ENCODE data around the gene TTC24.

DNA sequence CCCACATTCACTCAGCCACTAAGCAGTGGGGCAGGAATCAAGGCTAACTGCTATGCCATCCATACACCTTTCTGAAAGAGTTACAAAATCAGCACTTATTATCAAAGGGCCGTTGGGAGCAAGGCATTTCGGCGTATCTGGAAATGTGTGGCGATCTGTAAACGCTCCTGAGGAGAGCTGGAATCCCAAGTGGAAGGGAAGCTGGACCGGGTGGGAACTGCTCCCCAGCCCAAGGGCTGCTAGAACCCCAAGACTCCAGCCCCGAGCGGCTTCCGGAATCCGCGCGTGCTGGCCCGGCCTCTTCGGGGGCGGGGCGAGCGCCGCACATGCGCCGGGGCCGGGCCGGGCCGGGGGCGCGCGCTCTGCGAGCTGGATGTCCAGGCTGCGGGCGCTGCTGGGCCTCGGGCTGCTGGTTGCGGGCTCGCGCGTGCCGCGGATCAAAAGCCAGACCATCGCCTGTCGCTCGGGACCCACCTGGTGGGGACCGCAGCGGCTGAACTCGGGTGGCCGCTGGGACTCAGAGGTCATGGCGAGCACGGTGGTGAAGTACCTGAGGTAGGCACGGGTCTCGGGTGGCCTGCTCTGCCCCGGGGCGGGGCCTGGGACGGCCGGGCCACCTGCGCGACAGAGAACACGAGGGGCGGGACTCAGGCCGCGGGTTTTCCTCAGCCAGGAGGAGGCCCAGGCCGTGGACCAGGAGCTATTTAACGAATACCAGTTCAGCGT lies 12.1 kb downstream of the TTC24 start, which contains the start of gene NAXE:
- no peak; the same call in 1 of the 2 replicates for TF ChIP-seq GATA2 (IDR thresholded peaks at IDR 0.05; ENCODE audit: low read depth, low read length)
- no peak for TF ChIP-seq GATA3 (IDR thresholded peaks at IDR 0.05; ENCODE audit: low read depth, low read length)
